ENCODE measurements around the gene KANK2.

DNA sequence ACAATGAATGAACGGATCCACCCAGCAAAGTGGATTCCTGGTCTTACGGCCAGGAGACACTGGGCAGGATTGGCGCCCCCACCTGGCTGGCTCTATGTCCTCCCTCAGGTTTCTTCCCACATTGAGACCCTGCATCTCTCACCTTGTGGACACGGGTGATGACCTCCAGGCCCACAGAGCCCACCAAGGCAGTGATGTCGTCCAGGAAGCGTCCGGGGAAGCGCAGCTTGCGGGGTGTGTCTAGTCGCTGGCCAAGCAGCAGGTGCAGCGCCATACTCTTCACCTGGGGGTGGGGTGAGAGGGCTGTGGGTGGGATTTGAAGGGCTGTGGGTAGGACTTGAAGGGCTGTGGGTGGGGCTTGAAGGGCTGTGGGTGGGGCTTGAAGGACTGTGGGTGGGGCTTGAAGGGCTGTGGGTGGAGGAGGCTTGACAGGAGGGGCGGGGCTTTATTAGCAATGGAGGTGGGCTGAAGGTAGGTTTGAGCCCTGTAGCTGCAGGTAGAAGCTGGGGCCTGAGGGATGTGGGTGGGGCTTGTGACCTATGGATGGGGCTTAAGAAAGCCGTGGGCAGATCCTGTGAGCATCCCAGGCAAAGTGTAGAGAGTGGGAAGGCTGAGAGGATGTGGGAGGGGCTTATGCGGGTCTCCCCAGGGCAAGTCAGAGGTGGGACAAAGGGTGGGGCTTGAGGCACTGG, 30.0 kb upstream of the KANK2 start:
- no peak for TF ChIP-seq POLR2A (IDR thresholded peaks at IDR 0.05; ENCODE audit: low read depth, low read length)
- no peak for TF ChIP-seq TAF1 (IDR thresholded peaks at IDR 0.05; ENCODE audit: low read depth, low read length)
- TF ChIP-seq POLR2AphosphoS5 (IDR thresholded peaks at IDR 0.05; ENCODE audit: low read depth, low read length) = no peak
- TF ChIP-seq PAX5 (IDR thresholded peaks at IDR 0.05; ENCODE audit: insufficient read depth, low read length, severe bottlenecking) = no peak
- no peak for TF ChIP-seq SPI1 (IDR thresholded peaks at IDR 0.05; ENCODE audit: low read depth, low read length)

All from GM12891 (cell line).